NCI-H2171 (cell line): ENCODE data around the gene NOX5.

Experiments used
- DNase-seq: peaks from one replicate; lab custom pipeline; 2025; lab: John Stamatoyannopoulos, UW

Gene NOX5

GRCh38 chr15:69018951-69019350 is 4.5 kb downstream of the NOX5 start:
- no peak for DNase-seq

GRCh38 chr15:69021895-69022294 is 7.4 kb downstream of the NOX5 start:
- DNase-seq, result no peak

DNA sequence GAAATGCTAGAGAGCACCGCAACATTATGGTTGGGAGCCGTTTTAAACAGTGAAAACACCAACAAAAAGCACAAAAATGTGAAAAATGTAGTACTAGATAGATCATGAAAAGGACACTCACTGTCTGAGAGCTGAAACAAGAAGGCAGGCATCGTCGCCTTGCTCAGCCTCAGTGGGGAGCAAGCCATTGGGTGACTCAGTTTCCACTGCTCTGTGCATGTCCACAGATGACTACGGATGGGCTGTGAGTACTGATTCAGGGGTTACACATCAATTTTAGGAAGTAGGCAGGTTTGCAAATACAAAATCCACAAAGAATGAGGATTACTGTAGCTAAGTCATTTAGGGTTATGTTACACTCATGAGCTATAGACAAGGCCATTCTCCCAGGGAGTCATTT is 10.8 kb downstream of the NOX5 start:
- DNase-seq, result no peak

DNA sequence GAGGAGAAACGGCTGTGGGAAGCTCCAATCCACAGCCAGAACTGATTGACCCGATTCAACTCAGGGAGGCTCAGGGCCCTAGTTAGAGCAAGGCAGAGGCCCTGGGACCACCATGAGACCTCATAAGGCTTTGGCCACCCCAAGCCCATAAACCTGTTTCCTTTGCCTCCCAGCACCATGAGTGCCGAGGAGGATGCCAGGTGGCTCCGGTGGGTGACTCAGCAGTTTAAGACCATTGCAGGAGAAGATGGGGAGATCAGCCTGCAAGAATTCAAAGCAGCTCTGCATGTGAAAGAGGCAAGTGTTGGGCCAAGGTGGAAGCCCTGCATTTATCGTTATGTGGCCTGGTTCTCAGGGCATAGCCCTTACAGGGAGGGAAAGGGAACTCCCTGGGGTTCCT is 11.9 kb downstream of the NOX5 start:
- no peak for DNase-seq

GRCh38 chr15:69027976-69028518 is 13.6 kb downstream of the NOX5 start:
- no peak for DNase-seq

GRCh38 chr15:69031013-69032001 is 16.8 kb downstream of the NOX5 start:
- DNase-seq, result no peak

DNA sequence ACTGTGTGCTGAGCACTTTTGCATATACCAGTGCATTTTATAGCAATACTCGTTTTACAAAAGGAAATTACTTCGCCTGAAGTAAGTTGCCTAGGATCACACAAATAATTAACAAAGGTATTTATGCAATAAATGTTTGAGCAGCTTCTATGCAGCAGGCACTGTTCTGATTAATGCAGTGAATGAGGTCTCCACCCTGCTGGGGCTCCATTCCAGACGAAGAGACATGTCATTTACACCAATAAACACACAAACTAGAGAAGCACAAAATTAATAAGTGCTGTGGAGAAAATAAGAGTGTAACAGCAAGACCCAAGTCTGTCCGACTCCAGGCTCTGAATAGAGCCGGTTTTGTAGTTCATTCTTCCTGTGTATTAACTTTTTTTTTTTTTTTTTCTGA is 17.5 kb downstream of the NOX5 start:
- no peak for DNase-seq

GRCh38 chr15:69032703-69033373 is 18.3 kb downstream of the NOX5 start:
- DNase-seq, result no peak

- no peak for DNase-seq
Measured at GRCh38 chr15:69034352-69034751, 19.9 kb downstream of the NOX5 start.

DNA sequence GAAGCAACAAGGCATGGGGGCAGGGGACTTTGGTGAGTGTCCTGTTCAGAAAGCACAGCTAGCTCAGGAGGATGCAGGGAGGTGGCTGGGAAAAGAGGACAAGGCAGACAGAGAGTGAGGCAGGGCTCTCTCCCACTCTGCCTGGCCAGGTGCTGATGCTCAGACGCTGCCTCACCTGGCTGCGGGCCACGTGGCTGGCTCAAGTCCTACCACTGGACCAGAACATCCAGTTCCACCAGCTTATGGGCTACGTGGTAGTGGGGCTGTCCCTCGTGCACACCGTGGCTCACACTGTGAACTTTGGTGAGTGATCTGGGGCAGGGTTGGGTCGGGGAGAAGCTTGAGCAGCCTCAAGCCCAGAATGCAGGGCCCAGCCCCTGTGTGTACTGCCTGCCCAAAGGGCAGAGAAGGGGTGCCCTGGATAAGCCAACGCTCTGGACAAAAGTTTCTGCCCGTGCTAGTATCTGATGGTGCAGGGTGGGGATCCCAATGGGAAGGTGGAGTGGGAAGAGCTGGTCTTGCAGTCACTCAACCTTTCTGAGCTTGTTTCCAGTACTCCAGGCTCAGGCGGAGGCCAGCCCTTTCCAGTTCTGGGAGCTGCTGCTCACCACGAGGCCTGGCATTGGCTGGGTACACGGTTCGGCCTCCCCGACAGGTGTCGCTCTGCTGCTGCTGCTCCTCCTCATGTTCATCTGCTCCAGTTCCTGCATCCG is 20.9 kb downstream of the NOX5 start:
- no peak for DNase-seq

- no peak for DNase-seq
Measured at GRCh38 chr15:69035918-69036258, 21.4 kb downstream of the NOX5 start.

GRCh38 chr15:69036826-69037225 is 22.3 kb downstream of the NOX5 start:
- no peak for DNase-seq

DNA sequence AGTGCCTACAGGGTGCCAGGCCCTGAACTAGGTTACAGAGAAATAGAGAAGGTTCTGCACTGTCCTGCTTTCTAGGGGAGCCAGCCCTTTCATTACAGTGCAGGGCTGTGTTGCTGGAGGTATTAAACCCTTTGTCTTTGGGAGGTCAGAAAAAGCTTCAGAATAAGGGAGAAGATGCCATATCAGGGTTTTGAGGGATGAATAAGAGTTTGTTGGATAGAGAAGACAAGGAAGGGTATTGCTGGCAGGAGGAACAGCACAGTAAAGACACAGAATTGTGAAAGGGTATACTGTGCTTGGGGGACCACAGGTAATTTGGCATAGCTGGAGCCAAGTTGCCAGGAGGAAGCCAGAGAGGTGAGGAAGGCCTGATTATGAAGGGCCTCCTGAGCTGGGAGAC is 23.0 kb downstream of the NOX5 start:
- DNase-seq, result no peak

- no peak for DNase-seq
Measured at GRCh38 chr15:69037977-69038376, 23.5 kb downstream of the NOX5 start.

DNA sequence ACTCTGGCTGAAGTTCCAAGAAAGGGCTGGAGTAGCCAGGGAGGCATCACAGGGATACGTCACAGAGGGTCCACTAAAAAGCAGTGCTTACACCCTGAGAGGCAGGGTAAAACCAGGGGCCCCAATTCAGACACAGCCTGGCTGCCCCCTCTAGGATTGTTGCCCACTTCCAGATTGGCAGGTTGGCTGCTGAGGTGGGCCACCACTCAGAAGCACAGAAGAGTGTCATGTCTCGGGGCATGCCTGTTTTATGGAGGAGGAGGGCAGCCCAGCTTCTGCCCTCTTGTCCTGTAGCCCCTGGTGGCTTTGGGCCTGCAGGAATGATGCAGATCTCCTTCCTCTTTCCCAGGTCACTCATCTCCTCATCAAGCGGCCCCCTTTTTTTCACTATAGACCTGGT is 24.0 kb downstream of the NOX5 start:
- DNase-seq, result no peak

GRCh38 chr15:69039516-69040225 is 25.2 kb downstream of the NOX5 start:
- no peak for DNase-seq

GRCh38 chr15:69042531-69042930 is 28.0 kb downstream of the NOX5 start:
- no peak for DNase-seq

DNA sequence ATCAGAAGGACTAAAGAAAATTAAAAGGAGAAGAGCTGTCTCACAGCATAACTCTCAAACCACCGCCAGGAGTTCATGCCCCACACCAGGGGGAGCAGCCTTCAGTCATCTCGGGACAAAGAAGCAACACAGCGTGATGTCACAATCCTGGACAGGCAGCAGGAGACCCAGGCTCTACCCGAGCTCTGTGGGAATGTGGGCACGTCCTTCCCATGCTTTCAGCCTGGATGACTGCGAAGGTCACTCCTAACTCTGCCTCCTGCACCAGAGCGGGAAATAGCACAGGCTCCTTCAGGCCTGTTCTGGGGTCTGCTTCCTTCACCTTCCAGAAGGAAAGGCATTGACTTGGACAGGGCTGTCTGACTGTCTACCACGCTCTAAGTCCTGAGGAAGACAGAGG is 31.3 kb downstream of the NOX5 start:
- DNase-seq, result no peak

GRCh38 chr15:69046781-69047180 is 32.3 kb downstream of the NOX5 start:
- no peak for DNase-seq

- DNase-seq, result no peak
Measured at GRCh38 chr15:69049976-69050375, 35.5 kb downstream of the NOX5 start.

DNA sequence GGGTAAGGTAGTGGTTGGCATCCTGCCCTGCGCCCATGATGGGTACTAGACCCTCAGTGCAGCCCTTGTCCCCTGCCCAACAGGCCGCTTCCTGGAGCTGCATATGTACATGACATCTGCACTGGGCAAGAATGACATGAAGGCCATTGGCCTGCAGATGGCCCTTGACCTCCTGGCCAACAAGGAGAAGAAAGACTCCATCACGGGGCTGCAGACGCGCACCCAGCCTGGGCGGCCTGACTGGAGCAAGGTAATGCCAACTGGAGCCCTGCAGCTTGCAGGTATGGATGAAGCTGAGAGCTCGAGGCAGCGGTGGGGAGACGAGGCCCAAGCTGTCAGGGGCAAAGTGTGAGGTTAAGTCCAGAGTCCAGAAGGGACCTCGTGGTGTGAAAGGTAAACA is 40.8 kb downstream of the NOX5 start:
- no peak for DNase-seq

DNA sequence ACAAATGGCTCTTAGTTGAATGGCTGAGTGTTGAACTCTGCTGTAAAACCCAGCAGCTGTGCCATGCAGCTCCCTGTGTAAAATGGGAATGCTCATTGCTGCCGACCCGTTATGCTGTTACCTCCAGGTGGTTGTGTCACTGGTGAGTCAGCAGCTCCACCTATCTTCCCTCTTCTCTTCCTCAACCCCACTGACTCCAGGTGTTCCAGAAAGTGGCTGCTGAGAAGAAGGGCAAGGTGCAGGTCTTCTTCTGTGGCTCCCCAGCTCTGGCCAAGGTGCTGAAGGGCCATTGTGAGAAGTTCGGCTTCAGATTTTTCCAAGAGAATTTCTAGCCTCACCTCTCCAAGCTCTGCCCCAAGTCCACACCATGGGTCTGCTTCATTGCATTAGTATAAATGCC is 41.9 kb downstream of the NOX5 start:
- peak; percentile 65 for DNase-seq
